GM21526 (cell line): ENCODE results near the gene GDPD2.

Experiments used
- ATAC-seq: cut with Tn5 transposase; IDR thresholded peaks from one replicate; pipeline ENCODE4 v1.9.1; 2021; ENCODE audit warnings: moderate library complexity; ENCODE audit not compliant: unreplicated experiment, low FRiP score

Gene GDPD2

GRCh38 chrX:70437011-70437410 is 13.9 kb downstream of the GDPD2 start:
- ATAC-seq = no peak

- ATAC-seq = no peak
Observed at GRCh38 chrX:70437921-70438665, 15.0 kb downstream of the GDPD2 start.

DNA sequence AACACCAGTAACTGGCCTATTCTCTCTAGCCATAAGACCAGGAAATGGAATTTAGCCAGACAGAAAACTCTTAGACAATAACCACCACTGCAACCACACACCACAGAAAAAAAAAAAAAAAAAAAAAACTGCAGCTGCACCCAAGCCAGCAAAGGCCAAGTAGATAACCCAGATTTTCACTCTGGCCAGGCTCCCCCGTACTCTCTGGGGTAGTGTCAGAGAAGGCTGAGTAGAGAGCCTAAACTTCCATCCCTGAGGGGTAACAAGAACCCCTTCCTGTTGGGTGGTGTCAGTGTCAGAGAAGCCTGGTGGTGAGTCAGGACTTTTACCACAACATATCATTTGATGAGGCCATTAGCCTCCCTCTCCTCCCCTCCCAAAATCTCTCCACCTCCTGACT is 15.9 kb downstream of the GDPD2 start:
- ATAC-seq = no peak

DNA sequence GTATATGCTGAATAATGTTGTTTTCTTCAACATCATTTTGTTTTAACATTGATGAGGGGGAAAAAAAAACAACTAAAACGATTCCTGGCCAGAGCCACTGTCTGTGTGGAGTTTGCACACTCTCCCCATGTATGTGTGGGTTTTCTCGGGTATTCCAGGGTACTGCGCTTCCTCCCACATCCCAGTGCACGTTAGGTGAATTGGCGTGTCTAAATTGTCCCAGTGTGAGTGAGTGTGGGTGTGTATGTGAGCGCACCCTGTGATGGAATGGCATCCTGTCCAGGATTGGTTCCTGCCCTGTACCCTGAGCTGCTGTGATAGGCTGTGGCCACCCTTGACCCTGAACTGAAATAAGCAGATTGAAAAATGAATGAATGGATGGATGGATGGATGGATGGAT is 19.1 kb downstream of the GDPD2 start:
- no peak for ATAC-seq

- no peak for ATAC-seq
Observed at GRCh38 chrX:70444326-70444945, 21.3 kb downstream of the GDPD2 start, which contains the start of gene DLG3. TSS of gene DLG3 (plus strand) at chrX:70444835. CDS start at chrX:70445202, 367 bp downstream.

DNA sequence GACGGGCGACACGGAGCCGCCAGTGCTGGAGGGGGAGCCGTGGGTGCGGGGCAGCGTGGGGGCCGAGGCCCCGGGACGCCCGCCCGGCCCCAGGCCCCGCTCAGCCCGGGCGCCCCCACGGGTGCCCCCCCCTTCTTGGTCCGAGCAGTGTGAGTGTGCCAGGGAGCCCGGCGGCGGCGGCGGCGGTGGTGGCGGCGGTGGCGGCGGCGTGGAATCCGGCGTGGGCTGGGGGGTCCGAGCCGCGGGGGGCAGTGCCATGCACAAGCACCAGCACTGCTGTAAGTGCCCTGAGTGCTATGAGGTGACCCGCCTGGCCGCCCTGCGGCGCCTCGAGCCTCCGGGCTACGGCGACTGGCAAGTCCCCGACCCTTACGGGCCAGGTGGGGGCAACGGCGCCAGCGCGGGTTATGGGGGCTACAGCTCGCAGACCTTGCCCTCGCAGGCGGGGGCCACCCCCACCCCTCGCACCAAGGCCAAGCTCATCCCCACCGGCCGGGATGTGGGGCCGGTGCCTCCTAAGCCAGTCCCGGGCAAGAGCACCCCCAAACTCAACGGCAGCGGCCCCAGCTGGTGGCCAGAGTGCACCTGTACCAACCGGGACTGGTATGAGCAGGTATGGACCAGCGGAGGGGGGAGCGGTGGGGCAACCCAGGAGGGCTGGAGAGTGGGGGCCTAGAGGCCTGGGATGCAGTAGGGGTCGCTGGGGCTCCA is 22.0 kb downstream of the GDPD2 start:
- ATAC-seq = no peak

DNA sequence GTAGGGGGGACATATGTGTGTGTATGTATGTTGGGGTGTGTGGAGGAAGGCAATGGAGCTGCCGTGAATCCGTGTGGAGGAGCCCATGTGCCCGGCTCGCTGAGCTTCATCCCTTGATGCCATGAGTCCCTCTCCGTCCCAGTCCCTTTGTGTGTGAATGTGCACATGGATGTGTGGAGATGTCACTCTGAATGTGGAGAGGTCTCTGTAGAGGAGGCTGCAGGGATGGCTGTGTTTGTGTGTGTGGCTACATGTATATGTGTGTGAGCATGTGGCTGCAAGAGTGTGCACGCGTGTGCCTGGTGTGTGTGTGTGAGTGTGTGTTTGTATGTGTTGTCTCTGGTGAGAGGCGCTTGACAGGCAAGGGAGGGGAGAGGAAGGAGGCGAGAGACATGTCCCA is 22.8 kb downstream of the GDPD2 start:
- no peak for ATAC-seq

DNA sequence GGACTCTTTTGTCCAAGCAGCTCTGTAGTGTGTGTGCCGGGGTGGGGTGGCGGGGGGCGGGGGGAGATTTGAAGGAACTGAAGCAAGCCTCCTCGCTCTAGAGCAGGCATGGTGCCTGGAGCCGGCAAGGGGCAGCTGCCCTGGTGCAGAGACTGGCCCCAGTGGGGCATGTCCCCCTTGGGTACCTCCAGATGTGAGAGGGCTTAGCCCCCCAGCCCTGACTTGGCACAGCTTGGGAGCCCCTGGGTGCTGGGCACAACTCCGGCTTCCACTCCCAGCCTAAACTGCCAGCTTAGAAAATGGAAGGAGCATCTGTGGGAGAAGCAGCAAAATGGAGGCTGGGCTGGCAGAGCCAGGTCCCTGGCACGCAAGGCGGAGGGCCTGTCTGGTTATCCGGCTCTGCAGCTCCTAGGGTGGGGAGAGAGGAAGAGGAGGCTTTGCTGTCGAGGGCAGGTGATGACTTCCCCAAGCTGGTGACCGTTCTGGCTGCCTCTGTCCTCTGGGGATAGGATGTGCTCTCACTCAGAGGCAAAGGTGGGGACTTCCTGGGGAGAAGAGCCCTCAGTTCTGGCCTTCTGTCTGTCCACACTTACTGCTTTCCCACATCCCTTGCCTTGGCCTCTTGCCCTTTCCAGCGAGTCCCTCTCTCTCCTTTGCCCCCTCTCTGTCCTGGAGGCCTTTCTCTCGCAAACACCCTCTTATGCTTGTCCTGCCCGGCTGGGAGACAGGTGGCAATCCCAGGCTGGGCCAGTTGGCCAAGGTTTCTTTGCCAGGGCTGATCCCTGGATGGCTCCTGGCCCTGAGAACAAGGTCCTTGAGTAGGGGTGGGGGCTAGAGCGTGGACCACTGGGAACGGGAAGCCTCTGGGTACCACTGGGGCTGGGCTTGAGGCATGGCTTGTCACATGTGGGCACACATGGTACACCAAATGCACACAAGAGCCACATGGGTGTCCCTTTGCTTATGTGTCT is 23.6 kb downstream of the GDPD2 start:
- ATAC-seq = no peak

DNA sequence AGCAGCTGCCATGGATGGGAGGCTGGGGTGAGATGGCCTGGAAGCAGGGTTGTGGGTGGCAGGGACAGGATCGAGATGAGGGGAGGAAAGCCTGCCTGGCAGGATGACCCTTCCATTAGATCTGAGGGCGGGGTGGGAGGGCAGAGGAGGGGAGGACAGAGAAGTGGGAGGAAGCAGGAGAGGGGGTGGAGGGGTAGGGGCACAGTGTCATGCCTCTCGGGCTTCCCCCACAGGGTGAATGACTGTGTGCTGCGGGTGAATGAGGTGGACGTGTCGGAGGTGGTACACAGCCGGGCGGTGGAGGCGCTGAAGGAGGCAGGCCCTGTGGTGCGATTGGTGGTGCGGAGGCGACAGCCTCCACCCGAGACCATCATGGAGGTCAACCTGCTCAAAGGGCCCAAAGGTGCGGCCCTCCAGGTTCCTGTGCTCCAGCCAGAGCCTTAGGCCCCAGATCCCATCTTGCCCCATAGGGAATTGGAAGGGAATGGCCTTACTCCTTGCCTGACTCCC is 26.4 kb downstream of the GDPD2 start:
- no peak for ATAC-seq

DNA sequence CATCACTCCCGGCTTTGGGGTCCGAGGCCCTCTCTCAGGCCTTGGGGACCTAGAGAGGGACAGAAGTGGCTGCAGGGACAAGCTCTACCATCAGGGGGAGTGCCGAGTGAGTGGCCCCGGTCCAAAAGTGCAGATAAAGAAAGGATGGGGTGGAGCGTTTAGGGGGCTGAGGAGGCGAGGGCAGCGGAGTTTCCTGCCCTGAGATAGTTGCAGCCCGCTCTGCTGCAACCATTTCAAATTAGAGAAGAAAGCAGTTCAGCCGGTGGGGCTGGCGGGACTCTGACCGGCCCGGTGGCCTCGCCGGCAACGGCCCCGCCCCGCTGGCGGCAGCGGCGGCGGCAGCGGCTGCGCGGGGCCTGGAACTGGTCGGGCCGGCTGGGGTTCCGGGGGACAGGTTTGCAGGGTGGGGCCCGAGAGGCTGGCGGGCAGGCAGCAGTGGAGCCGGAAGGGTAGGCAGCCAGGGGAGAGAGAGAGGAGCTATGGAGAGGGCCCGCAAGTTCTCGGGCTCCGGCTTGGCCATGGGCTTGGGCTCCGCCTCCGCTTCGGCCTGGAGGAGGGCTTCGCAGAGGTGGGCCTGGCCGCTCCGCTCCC is 29.1 kb downstream of the GDPD2 start:
- ATAC-seq = peak; percentile 55

GRCh38 chrX:70453024-70453618 is 30.0 kb downstream of the GDPD2 start:
- no peak for ATAC-seq

DNA sequence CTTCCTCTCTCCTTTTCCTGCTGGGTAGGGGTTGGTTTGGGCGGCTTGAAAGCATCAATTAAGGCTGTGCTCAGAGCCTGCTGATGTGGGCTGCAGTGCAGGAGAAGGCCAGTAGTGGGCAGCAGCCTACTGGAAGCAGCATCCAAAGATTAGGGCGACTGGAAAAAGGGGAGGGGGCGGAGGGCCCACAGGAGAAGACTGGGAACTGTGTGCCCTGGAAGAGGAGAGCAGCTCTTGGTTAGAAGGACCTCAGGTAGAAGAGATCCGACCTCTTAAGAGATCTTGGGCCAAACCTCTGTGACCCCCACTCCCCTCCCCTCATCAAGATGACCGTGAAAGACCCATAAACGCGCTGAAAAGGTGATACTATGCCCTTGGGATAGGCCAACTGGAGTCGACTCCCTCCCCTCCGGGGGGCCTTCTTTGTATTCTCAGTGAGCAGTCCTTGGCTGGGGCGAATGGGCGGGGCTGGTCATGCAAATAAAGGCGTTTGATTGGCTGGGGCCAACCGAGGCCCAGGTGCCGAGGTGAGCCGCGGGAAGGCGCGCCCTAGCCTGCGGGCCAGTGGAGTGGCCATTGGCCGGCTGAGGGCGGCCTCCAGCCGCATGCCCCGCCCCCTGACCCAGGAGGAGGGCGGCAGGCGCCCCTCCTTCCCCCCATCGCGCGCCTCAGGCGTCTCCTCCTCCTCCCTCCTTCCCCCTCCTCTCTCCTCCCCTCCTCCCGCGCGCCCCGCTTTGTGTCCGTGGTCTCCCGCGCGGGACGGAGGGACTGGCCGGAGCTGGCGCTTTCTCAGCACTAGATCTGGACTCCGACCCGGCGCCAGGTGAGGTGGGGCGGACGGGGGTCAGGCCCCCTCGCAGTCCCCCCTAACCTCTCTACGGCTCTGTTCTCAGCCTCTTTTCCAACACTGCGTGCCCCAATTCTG is 31.6 kb downstream of the GDPD2 start:
- ATAC-seq = peak; percentile 48

DNA sequence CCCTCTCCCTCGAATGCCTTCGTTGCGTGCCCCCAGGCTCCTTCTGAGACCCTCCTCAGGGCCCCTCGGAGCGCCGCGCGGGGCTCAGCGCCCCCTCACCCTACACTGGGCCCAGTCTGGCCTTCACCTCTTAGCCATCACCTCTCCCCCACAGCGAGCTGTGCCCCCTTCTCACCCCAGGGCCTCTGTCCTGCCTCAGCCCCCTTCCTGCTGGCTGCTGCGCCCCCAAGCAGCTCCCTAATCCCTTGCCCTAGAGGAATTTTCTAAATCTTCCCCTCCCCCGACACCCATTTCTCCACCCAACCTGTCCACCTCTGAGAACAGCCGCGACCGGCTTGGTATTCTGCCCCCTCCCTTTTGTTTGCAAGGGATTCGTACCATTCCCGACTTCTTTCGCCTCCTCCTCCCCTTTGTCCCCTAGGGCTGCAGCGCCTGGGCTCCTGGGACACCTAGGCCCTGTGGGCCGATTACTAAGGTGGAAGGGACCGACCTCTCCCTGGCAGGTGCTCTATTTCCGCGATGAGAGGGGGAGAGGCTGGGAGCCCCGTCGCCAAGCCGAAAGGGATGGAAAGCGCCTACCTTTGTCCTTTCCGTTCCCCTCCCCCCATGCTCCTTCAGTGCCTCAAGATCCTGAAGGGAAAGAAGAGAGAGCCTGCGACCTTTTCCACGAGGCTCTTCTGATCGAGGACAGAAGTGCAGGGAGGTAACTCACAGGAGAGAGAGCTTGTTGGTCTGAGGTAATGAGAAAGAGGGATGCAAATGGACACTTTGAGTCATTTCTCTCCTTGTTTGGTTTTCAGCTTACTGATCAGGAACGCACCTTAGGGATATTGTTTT is 32.5 kb downstream of the GDPD2 start:
- no peak for ATAC-seq

- ATAC-seq = no peak
Observed at GRCh38 chrX:70456256-70456655, 33.1 kb downstream of the GDPD2 start.

DNA sequence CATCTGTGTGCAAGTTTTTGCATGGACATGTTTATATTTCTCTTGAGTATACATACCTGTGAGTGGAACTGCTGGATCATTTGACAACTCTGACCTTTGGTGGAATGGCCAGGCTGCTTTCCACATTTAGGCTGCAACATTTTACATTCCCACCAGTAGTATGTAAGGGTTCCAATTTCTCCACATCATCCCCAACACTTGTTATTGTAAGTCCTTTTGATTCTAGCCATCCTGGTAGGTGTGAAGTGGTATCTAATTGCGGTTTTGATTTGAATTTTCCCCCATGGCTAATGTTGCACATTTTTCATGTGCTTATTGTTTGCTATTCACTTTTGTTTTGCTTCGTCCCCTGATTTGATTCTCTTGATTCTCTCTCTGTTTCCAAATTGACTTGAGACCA is 37.9 kb downstream of the GDPD2 start:
- ATAC-seq = no peak

- ATAC-seq = no peak
Observed at GRCh38 chrX:70464051-70464450, 40.9 kb downstream of the GDPD2 start.

- ATAC-seq = no peak
Observed at GRCh38 chrX:70466968-70467367, 43.9 kb downstream of the GDPD2 start.

DNA sequence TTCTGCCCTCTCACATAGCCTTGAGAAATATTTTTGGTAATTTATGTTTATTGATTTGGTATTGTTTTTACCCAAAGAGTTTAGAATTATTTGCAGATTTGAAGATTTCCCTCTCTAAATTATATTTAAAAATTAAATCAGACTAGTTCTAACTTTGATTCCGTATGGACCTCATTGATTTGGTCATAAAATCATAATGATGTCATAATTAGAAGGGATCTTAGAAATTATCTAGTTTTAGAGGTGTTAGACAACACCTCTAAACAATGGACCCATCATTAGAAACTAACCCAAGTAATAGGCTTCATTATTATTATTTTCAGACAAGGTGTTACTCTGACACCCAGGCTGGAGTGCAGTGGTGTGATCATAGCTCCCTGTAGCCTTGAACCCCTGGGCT is 45.6 kb downstream of the GDPD2 start:
- ATAC-seq = no peak
